GM12878 (cell line): ENCODE measurements around the gene LRFN2. TPM values are rescaled to one million over a fixed set of nuclear protein-coding genes. Genes with fewer than 3 reads are reported as not detected.

Experiments
- ATAC-seq: fragments of 200-7000 bp; cut with Tn5 transposase; 3 replicates; pipeline ENCODE4 v1.9.1; 2020; ENCODE audit warnings: mild to moderate bottlenecking, moderate library complexity
- BruUV-seq: library from RNA; stranded (reverse); fragments of 400-500 nt; replicated peaks from 2 replicates; lab custom pipeline; 2021; lab: Mats Ljungman, UMichigan
- CTCF ChIA-PET: fragments of 300-600 bp; sonication (Branson Sonifier 250); formaldehyde crosslinking; extraction: SDS; loops from one replicate; lab custom pipeline; 2021; ENCODE audit warnings: inconsistent platforms; lab: Yijun Ruan, JAX
- POLR2A ChIA-PET: fragments of 350-600 bp; formaldehyde crosslinking; extraction: SDS; loops from one replicate; lab custom pipeline; 2021; ENCODE audit warnings: inconsistent platforms; lab: Charles Lee
- RAD21 ChIA-PET: fragments of 300-600 bp; sonication (Branson Sonifier 250); formaldehyde crosslinking; loops from one replicate; lab custom pipeline; 2023; ENCODE audit warnings: antibody characterized with exemption; ENCODE audit not compliant: unreplicated experiment; lab: Charles Lee
- SMC1A ChIA-PET: fragments of 300-600 bp; sonication (Branson Sonifier 250); formaldehyde crosslinking; loops from one replicate; lab custom pipeline; 2023; ENCODE audit not compliant: unreplicated experiment, uncharacterized antibody; lab: Charles Lee
- DNase-seq: peaks from one replicate; pipeline ENCODE4 v3.0.0-alpha.2; 2011; ENCODE audit warnings: low read depth, low spot score
- FAIRE-seq: peaks from 3 replicates; lab custom pipeline; 2011; peaks lifted over from hg19 to GRCh38; lab: Jason Lieb, UNC
- H2AFZ ChIP-seq: 2 replicates; pipeline ENCODE4 v1.6.0; 2011; ENCODE audit warnings: low read depth, low read length, control low read depth; ENCODE audit not compliant: control insufficient read depth
- H3K27ac ChIP-seq: 2 replicates; pipeline ENCODE4 v1.5.1; 2011; ENCODE audit warnings: control low read depth; ENCODE audit not compliant: control insufficient read depth, insufficient read depth
- H3K27me3 ChIP-seq, 2 experiments: replicated peaks in 1 of 2; 2 replicates each; pipeline versions ENCODE4 v1.6.0 to v1.6.1; 2011; ENCODE audit warnings: low read length in 1 of 2; ENCODE audit not compliant: control insufficient read depth in 2 of 2, insufficient read depth in 2 of 2
- H3K36me3 ChIP-seq, 2 experiments: 2 replicates each; pipeline ENCODE4 v1.5.1; 2011; ENCODE audit warnings: low read length in 1 of 2; ENCODE audit not compliant: control insufficient read depth in 2 of 2, insufficient read depth in 2 of 2
- H3K4me1 ChIP-seq: 2 replicates; pipeline ENCODE4 v1.6.1; 2011; ENCODE audit warnings: mild to moderate bottlenecking, low read length, moderate library complexity, mixed read lengths; ENCODE audit not compliant: control insufficient read depth, insufficient read depth
- H3K4me2 ChIP-seq: 2 replicates; pipeline ENCODE4 v1.6.0; 2011; ENCODE audit warnings: control low read depth; ENCODE audit not compliant: control insufficient read depth, insufficient read depth
- H3K4me3 ChIP-seq: fragments of 200-600 bp; sonication (generic); 2 replicates; pipeline ENCODE4 v1.5.1; 2016
- H3K79me2 ChIP-seq: 2 replicates; pipeline ENCODE4 v1.6.0; 2011; ENCODE audit warnings: low read length; ENCODE audit not compliant: control insufficient read depth, insufficient read depth
- H3K9ac ChIP-seq: 2 replicates; pipeline ENCODE4 v1.8.0; 2011; ENCODE audit warnings: low read length, control low read depth, mixed read lengths; ENCODE audit not compliant: control insufficient read depth, insufficient read depth
- H3K9me3 ChIP-seq: replicated peaks from 3 replicates; pipeline ENCODE4 v1.5.1; 2011; ENCODE audit warnings: mild to moderate bottlenecking, low read length; ENCODE audit not compliant: control insufficient read depth, insufficient read depth
- H4K20me1 ChIP-seq: 2 replicates; pipeline ENCODE4 v1.6.0; 2011; ENCODE audit not compliant: control insufficient read depth, insufficient read depth
- BCL11A ChIP-seq: IDR thresholded peaks from 2 replicates; pipeline ENCODE4 v1.6.1; 2011; ENCODE audit warnings: low read depth, low read length
- DPF2 ChIP-seq: fragments of 450-650 bp; IDR thresholded peaks from 2 replicates; pipeline ENCODE4 v1.6.1; 2017; ENCODE audit warnings: mild to moderate bottlenecking
- JUND ChIP-seq: IDR thresholded peaks from 2 replicates; pipeline ENCODE4 v1.6.1; 2012; ENCODE audit warnings: low read depth, mild to moderate bottlenecking, low read length, improper control_type of control experiment, moderate library complexity
- NFXL1 ChIP-seq: fragments of 450-650 bp; IDR thresholded peaks from 2 replicates; pipeline ENCODE4 v1.6.1; 2017; ENCODE audit warnings: antibody characterized with exemption, mild to moderate bottlenecking, borderline replicate concordance
- PKNOX1 ChIP-seq: fragments of 450-650 bp; IDR thresholded peaks from 2 replicates; pipeline ENCODE4 v1.6.1; 2016; ENCODE audit warnings: mild to moderate bottlenecking
- POLR2AphosphoS5 ChIP-seq: IDR thresholded peaks from 2 replicates; pipeline ENCODE4 v1.6.1; 2011; ENCODE audit warnings: mild to moderate bottlenecking, low read length, inconsistent platforms
- PRDM15 ChIP-seq: fragments of 450-650 bp; formaldehyde crosslinking; IDR thresholded peaks from 2 replicates; pipeline ENCODE4 v1.4.0; 2020; ENCODE audit warnings: mild to moderate bottlenecking, moderate library complexity
- RELB ChIP-seq: fragments of 450-650 bp; IDR thresholded peaks from 2 replicates; pipeline ENCODE4 v1.6.1; 2017; ENCODE audit warnings: low read depth, mild to moderate bottlenecking, moderate library complexity
- SPI1 ChIP-seq: IDR thresholded peaks from 2 replicates; pipeline ENCODE4 v1.6.1; 2011; ENCODE audit warnings: low read depth, mild to moderate bottlenecking, low read length, moderate library complexity, borderline replicate concordance; ENCODE audit not compliant: insufficient read depth
- ZBED1 ChIP-seq: IDR thresholded peaks from 2 replicates; pipeline ENCODE4 v1.6.1; 2016; ENCODE audit warnings: borderline replicate concordance
- ZSCAN29 ChIP-seq: fragments of 450-650 bp; IDR thresholded peaks from 2 replicates; pipeline ENCODE4 v1.6.1; 2017; ENCODE audit warnings: mild to moderate bottlenecking, moderate library complexity
- ZZZ3 ChIP-seq: IDR thresholded peaks from 2 replicates; pipeline ENCODE4 v1.6.1; 2011; ENCODE audit warnings: low read depth; ENCODE audit not compliant: control insufficient read depth, insufficient read length
- WGBS: methylation state at CpG from one replicate; pipeline ENCODE4 v1.1.6; 2016; ENCODE audit warnings: low lambda C conversion rate; ENCODE audit not compliant: insufficient replicate concordance, insufficient coverage; ENCODE audit errors: missing lambda C conversion rate; 5-methylcytosine and 5-hydroxymethylcytosine counted together
- in situ Hi-C: fragments of 300-500 bp; cut with MboI; formaldehyde crosslinking; loops from 9 replicates; pipeline ENCODE4 v1.14.3; 2018; ENCODE audit warnings: mixed read lengths
- intact Hi-C: fragments of 100-400 bp; cut with micrococcal nuclease; formaldehyde crosslinking; loops from one replicate; pipeline ENCODE4 v1.14.2; 2022; ENCODE audit not compliant: unreplicated experiment
- polyA plus RNA-seq, 11 experiments: library from polyadenylated mRNA; depleted of rRNA in 4 of 11; unstranded in 6 of 11; stranded (reverse) in 5 of 11; fragments of >200 nt; fragmentation: Nextera tagmentation in 4 of 11; fragmentation: Illumina TruSeq in 1 of 11; extraction: Ambion mirVana in 4 of 11; extraction: Trizol in 1 of 11; gene quantifications; 1 replicate in 1 of 11; 2 replicates in 10 of 11; pipeline versions ENCODE4 v1.2.1 to v1.2.3, GENCODE V29; 2011 to 2016; ENCODE audit warnings: inconsistent platforms in 2 of 11, missing spikeins in 2 of 11, low read depth in 1 of 11
- total RNA-seq, 4 experiments: library from RNA; depleted of rRNA in 3 of 4; stranded (reverse); fragments of >200 nt in 3 of 4; fragmentation: Illumina TruSeq in 1 of 4; extraction: Trizol in 1 of 4; gene quantifications; 2 replicates each; pipeline versions ENCODE4 v1.2.1 to v1.2.3, GENCODE V29; 2013 to 2021

Gene LRFN2
- total and polyA plus RNA-seq, 10 of the 15 experiments (the other 5 are each of a cell fraction or from before 2014, with no cell fraction given), result not detected

- no peak for TF ChIP-seq PRDM15 (CRISPR knock-in tag)
- TF ChIP-seq JUND, result no peak
- no peak for TF ChIP-seq PKNOX1
Measured at GRCh38 chr6:40626886-40627285, 39.7 kb upstream of the LRFN2 start (continued).

- 86% methylated on average over 3 of the region's 3 CpGs for WGBS
- H3K36me3 ChIP-seq, result no peaks in the 10 kb centered on the region
- BruUV-seq, result no TSS peak
- H3K9ac ChIP-seq, result no peak overlapping the region
- no peak overlapping the region for H3K27ac ChIP-seq
- H3K4me1 ChIP-seq, result no peaks in the 10 kb centered on the region
- in situ Hi-C loops, result no loop called here
- no peak overlapping the region for H2AFZ ChIP-seq
- FAIRE-seq (no peak), ATAC-seq (no peak), DNase-seq (no peak)
- ChIA-PET RAD21 (interaction anchor here (0.6 kb wide), 1 partner anchor 288 kb away, joined by 3 read pairs; no protein-coding TSS in a partner anchor), POLR2A (no interaction called here), SMC1A (no interaction called here), CTCF (no interaction called here)
- H3K9me3 ChIP-seq, result no peaks in the 10 kb centered on the region
- H3K79me2 ChIP-seq, result no peaks in the 10 kb centered on the region
- no peak overlapping the region for H3K4me2 ChIP-seq
- H3K4me3 ChIP-seq, result no peak overlapping the region
- no peaks in the 10 kb centered on the region for H4K20me1 ChIP-seq
- H3K27me3 ChIP-seq, result no peaks in the 10 kb centered on the region; a peak in 3 of 4 replicates
- TF ChIP-seq RELB, result no peak
- no peak for TF ChIP-seq ZSCAN29
- no peak for TF ChIP-seq NFXL1
- no peak for TF ChIP-seq DPF2
- TF ChIP-seq SPI1, result no peak
- TF ChIP-seq POLR2AphosphoS5, result no peak
- TF ChIP-seq ZBED1, result no peak
- no peak for TF ChIP-seq ZZZ3
- TF ChIP-seq BCL11A, result no peak
- intact Hi-C loops, result no loop called here
Measured at GRCh38 chr6:40623932-40624331, 36.8 kb upstream of the LRFN2 start.
